ENCODE results near the gene FBN2.
"Not testable (repeated sequence)": the region's sequence is repeated elsewhere in the genome, so short reads cannot be mapped to it uniquely, and the experiment has no call there.

Gene FBN2

GRCh38 chr5:128424646-128425045 lies 113.4 kb downstream of the FBN2 start:
- DNase-seq: no peak

- DNase-seq: no peak
Measured at GRCh38 chr5:128422612-128423011, 115.4 kb downstream of the FBN2 start.

GRCh38 chr5:128414469-128414868 lies 123.6 kb downstream of the FBN2 start:
- DNase-seq: no peak

DNA sequence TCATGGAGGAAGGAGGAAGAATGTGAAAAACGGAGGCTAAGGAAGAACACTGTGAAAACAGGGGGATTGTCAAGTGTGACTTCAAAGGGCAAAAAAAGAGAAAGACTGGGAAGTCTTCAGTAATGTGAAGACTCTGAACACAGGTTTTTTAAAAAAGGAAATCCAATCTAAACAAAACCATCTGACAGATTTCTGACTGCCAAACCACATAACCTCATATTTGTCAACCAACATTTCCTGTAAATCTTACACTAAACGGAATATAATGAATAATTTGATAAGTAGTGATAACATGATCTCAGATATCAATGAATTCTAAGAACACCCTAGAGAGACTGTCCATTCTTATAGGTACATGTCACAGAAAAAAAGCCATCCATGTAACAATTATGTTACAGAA lies 124.7 kb downstream of the FBN2 start:
- DNase-seq: peak; percentile 43

DNA sequence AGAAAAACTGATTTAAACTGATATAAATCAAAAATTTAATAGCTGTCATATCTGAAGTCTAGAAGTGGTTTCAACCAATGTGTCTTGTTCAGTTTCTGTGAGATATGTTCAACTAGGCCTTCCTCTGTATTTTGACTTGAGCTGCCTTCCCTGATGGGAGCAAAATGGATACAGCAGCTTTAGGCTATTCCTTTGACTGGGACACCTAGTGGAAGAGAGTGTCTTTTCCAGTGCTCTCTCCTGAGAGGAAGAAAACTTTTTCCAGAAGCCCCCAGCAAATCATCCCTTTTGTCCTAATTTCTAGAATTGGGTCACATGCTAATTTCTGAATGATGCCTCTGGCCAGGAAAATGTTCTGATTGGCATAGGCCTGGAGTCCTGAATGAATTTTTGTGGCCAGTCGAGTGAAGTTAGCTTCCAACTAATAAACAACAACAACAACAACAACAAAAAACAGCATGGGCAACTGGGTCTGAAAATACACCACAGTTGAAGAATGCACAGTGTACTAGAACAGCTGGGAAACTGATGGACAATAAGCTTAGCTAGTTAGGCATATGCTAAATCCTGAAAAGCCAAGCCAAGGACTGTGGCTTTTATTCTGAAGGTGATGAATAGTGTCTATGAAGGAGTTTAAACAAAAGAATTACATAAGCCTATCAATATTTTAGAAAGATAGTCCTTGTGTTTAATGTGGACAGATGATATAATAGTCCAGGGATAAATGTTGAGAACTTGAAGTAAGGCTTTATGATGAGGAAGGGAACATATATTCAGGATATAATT lies 125.7 kb downstream of the FBN2 start:
- no peak for DNase-seq

- DNase-seq: no peak
Measured at GRCh38 chr5:128409166-128409800, 128.8 kb downstream of the FBN2 start.

- no peak for DNase-seq
Measured at GRCh38 chr5:128408622-128409021, 129.4 kb downstream of the FBN2 start.

DNA sequence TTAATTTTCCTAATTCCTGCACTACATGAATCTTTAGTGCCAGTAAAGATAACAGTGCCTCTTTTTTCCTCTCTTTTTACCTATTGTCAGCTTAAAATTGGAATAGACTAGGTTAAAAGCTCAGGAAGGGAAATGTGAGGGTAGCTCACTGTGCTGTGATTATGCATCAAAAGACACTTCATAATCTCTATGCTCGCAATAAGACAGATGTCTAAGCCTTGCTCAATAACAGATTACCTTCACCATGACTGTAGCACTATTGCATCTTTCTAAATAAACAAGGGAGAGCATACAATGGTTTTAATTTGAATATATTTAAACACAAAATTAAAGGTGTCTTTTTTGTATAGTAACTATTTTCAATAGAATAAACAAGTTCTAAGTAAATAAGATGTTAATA lies 130.1 kb downstream of the FBN2 start:
- no peak for DNase-seq

- no peak for DNase-seq
Measured at GRCh38 chr5:128406803-128407202, 131.2 kb downstream of the FBN2 start.

GRCh38 chr5:128405159-128405558 lies 132.9 kb downstream of the FBN2 start:
- no peak for DNase-seq

DNA sequence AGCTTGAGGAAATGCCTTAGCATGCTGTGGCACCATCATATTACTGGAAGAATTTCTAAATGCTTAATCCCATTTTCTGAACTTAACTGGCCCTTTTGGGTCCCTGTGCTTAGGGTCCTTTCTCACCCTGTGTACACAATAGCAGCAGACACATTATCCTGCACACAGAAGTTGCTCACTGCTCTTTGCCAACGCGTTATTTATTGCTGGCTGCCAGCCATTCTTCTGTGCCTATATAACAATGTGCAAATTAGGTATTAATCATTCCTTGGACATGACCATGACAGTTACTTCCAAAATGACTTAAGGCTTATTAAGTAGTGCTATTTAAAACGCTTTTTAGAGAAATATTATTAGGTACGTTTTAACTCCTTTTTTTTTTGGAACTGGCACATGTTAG lies 134.7 kb downstream of the FBN2 start:
- DNase-seq: no peak

DNA sequence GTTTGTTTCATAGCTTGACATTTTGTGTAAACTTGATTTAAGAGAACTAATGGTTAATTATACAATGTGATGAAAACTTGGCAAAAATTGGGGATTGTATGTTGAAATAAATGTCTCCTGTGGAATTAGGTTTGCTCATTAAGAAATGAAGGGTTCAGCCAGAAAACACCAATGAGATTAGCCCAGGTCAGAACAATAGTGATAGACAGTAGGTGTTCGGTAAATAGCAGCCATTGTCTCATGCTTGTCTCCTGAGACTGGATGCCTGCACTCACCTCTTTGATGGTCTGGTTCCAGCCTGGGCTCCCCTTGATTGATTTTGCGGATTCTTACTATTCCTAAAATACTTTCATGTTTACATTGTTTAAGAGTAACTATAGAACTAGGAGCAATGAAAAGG lies 135.5 kb downstream of the FBN2 start:
- no peak for DNase-seq

DNA sequence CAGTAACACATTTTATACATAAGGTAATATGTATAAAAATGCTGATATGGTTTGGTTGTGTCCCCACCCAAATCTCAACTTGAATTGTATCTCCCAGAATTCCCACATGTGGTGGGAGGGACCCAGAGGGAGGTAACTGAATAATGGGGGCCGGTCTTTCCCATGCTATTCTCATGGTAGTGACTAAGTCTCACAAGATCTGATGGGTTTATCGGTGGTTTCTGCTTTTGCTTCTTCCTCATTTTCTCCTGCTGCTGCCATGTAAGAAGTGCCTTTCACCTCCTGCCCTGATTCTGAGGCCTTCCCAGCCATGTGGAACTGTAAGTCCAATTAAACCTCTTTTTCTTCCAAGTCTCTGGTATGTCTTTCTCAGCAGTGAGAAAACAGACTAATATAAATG lies 137.3 kb downstream of the FBN2 start:
- DNase-seq: not testable (repeated sequence)

GRCh38 chr5:128399111-128399510 lies 138.9 kb downstream of the FBN2 start:
- DNase-seq: no peak

DNA sequence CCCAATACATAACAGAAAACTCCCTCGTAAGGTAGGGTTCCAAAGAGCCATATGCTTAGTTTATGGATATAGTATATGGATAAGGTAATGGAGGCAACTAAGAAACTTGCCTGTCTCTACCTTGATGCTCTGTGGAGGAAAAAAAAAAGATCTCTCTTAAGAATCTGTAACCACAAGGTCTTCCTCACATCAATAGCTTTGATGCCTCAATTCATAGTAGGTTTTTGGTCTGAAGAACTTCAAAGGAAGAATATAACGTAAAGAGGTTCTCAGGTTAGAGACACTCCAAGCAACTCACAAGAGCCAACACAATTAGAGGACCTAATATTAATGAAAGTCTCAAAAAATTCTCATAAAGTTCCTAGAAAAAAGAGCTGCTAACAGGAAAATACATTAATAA lies 140.2 kb downstream of the FBN2 start:
- DNase-seq: no peak

GRCh38 chr5:128395073-128395472 lies 143.0 kb downstream of the FBN2 start:
- DNase-seq: no peak

DNA sequence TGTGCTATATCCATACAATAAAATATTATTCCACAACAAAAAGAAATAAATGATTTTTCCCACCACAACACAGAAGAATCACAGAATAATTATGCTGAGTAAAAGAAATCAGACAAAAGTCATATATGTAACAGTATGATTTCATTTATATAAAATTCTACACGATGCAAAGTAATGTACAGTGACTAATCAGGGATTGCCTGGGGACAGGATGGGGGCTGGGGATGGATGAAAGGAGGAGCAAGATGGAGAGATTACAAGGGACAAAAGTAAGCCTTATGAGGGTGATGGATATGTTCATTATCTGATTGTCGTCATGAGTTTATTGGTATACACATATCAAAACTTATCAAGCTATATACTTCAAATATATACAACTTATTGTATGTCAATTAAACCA lies 154.0 kb downstream of the FBN2 start:
- no peak for DNase-seq

DNA sequence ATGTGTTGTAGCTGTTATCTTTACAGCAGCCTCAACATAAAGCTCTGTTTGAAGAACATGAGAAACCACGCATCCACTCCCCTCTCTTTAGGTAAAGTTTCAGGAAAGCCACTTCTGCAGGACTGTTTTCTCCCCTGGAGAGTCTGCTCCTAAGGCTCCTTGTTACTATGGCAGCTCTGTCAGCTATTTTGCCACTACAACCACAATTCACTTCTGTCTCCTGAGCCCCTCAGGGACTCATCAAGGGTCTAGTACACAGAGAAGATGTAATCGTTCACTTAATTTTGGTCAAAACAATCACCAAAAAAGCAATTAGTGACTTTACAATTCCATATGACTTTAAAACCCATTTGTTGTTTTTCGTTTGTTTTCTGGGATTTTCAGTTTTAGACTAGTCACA lies 157.7 kb downstream of the FBN2 start:
- no peak for DNase-seq

DNA sequence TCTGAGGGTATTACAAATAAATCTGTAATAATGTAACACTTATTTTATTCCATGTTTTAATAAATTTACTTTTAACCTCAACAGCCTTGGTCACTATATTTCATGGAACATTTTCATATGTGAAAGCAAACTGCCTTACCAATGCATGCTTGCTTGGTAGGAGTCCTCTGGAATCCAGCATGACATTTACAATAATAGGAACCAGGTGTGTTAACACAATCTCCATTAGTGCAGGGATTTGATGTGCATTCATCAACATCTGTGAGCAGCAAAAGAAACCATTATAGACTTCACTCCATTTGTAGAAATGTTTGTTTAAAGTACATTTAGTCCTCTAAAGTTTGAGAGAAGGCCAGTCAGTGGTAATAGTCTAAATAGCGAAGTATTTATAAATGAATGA lies 159.4 kb downstream of the FBN2 start:
- DNase-seq: peak; percentile 69

GRCh38 chr5:128378196-128378595 lies 159.8 kb downstream of the FBN2 start:
- DNase-seq: peak; percentile 57

DNA sequence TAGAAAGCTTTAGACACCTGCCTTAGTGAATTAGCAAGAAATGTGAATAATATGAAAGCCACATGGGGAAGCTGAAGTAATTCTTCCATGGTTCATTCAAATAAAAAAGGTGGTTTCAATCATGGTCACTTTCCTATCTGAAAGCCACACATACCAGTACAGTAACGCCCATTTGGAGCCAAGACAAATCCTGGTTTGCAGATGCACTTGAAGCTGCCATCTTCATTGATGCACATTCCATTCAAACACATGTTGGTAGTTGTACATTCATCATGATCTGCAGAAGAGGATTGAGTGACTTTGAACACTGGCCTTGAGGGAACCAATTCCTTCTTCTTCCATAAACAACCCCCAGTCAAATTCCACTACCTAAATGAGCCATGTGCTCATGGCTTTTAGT lies 161.5 kb downstream of the FBN2 start:
- DNase-seq: peak; percentile 62

- DNase-seq: no peak
Measured at GRCh38 chr5:128366147-128366546, 171.9 kb downstream of the FBN2 start.

GRCh38 chr5:128362370-128362769 lies 175.7 kb downstream of the FBN2 start:
- DNase-seq: no peak

GRCh38 chr5:128358826-128359225 lies 179.2 kb downstream of the FBN2 start:
- DNase-seq: peak; percentile 64

GRCh38 chr5:128357226-128357625 lies 180.8 kb downstream of the FBN2 start:
- DNase-seq: no peak

Data from fibroblast of skin of abdomen (primary cell).